Measurements from ENCODE around the gene SNRPA1.
A peak's percentile ranks its signal among the peaks of the same experiment; 100 is the strongest.

Gene SNRPA1

DNA sequence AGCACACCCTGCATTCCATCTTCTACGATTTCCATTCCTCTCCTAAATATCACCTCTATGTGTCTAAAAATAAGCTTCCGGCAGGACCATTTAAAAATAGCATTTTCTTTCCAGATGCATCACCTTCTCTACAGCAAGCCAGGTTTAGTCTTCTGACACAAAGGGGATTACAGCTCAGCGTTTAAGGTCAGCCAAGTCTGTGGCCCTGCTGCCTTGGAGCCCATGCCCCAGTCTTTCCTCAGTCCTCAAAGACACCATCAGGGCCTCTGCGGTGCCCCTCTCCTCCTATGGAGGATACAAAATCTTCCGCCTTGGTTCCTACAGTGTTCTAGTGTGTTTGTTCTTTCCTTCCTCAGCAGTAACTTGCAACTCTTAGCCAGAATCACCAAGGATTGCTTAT is 21.5 kb downstream of the SNRPA1 start:
- Histone ChIP-seq H3K4me3 (IDR thresholded peaks at IDR 0.05; ENCODE audit: insufficient read depth, low read depth, low read length) (no peak overlapping the region), H3K27ac (no peak overlapping the region), H3K9ac (no peak overlapping the region), H3K36me3 (ENCODE audit: insufficient read depth) (peaks cover 24% of the 10 kb centered on the region; the same call in 1 of the 2 replicates), H2AFZ (ENCODE audit: low read depth) (no peak overlapping the region), H3K4me1 (ENCODE audit: low read depth, poor library complexity, severe bottlenecking) (peaks cover 29% of the 10 kb centered on the region), H3K79me2 (ENCODE audit: insufficient read depth, low read depth) (peaks cover 23% of the 10 kb centered on the region; the same call in 1 of the 2 replicates), H3K4me2 (peak overlapping the region; percentile 96; the same call in 1 of the 2 replicates), H3K27me3 (ENCODE audit: insufficient read depth, low read depth) (no peaks in the 10 kb centered on the region), H4K20me1 (ENCODE audit: insufficient read depth) (no peaks in the 10 kb centered on the region)
- TF ChIP-seq, protein P1, sequence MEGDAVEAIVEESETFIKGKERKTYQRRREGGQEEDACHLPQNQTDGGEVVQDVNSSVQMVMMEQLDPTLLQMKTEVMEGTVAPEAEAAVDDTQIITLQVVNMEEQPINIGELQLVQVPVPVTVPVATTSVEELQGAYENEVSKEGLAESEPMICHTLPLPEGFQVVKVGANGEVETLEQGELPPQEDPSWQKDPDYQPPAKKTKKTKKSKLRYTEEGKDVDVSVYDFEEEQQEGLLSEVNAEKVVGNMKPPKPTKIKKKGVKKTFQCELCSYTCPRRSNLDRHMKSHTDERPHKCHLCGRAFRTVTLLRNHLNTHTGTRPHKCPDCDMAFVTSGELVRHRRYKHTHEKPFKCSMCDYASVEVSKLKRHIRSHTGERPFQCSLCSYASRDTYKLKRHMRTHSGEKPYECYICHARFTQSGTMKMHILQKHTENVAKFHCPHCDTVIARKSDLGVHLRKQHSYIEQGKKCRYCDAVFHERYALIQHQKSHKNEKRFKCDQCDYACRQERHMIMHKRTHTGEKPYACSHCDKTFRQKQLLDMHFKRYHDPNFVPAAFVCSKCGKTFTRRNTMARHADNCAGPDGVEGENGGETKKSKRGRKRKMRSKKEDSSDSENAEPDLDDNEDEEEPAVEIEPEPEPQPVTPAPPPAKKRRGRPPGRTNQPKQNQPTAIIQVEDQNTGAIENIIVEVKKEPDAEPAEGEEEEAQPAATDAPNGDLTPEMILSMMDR (conservative IDR thresholded peaks at IDR 0.05; ENCODE audit: low read depth, low read length): no peak

DNA sequence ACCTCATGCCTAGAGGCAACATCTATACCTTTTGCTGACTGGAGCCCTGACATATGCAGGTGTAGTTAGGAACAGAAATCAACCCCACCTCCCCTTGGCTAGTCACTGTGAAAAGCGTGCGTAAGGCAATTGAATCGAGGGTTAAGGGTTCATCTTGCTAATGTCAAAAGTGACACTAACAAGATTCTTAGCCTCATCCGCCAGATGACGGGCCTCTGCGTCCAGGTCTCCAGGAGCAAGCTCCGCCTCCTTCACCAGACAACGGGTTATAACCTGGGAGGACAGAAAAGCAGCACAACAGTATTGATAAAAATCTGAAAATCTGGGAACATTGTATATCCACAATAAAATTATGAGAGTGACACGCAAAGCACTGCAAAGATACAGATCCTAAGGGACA is 22.5 kb downstream of the SNRPA1 start:
- no peaks in the 10 kb centered on the region for H3K27me3 ChIP-seq (ENCODE audit: insufficient read depth, low read depth)

GRCh38 chr15:101269479-101270223 is 25.4 kb downstream of the SNRPA1 start:
- peaks cover 22% of the 10 kb centered on the region; the same call in 1 of the 2 replicates for H3K36me3 ChIP-seq (ENCODE audit: insufficient read depth)
- no peaks in the 10 kb centered on the region for H4K20me1 ChIP-seq (ENCODE audit: insufficient read depth)
- no peak overlapping the region for H3K4me2 ChIP-seq
- peaks cover 18% of the 10 kb centered on the region; the same call in 1 of the 2 replicates for H3K79me2 ChIP-seq (ENCODE audit: insufficient read depth, low read depth)
- H3K9ac ChIP-seq: no peak overlapping the region
- no peaks in the 10 kb centered on the region for H3K27me3 ChIP-seq (ENCODE audit: insufficient read depth, low read depth)
- TF ChIP-seq, protein P1 (conservative IDR thresholded peaks at IDR 0.05; ENCODE audit: low read depth, low read length): 0 out of 2 replicates have a peak, but pooled peaks have one; percentile 28
- no peak overlapping the region for H3K27ac ChIP-seq
- no peak overlapping the region for H2AFZ ChIP-seq (ENCODE audit: low read depth)
- H3K4me3 ChIP-seq (IDR thresholded peaks at IDR 0.05; ENCODE audit: insufficient read depth, low read depth, low read length): no peak overlapping the region
- H3K4me1 ChIP-seq (ENCODE audit: low read depth, poor library complexity, severe bottlenecking): peaks cover 40% of the 10 kb centered on the region

More for the DNA sequence above, 22.5 kb downstream of the SNRPA1 start:
- no peak overlapping the region for H3K9ac ChIP-seq
- no peak overlapping the region for H3K4me3 ChIP-seq (IDR thresholded peaks at IDR 0.05; ENCODE audit: insufficient read depth, low read depth, low read length)
- H3K36me3 ChIP-seq (ENCODE audit: insufficient read depth): peaks cover 24% of the 10 kb centered on the region; the same call in 1 of the 2 replicates
- H3K27ac ChIP-seq: no peak overlapping the region
- peaks cover 23% of the 10 kb centered on the region; the same call in 1 of the 2 replicates for H3K79me2 ChIP-seq (ENCODE audit: insufficient read depth, low read depth)
- no peak overlapping the region for H3K4me2 ChIP-seq
- no peaks in the 10 kb centered on the region for H4K20me1 ChIP-seq (ENCODE audit: insufficient read depth)
- no peak overlapping the region for H2AFZ ChIP-seq (ENCODE audit: low read depth)
- H3K4me1 ChIP-seq (ENCODE audit: low read depth, poor library complexity, severe bottlenecking): peaks cover 29% of the 10 kb centered on the region
- TF ChIP-seq, protein P1 (conservative IDR thresholded peaks at IDR 0.05; ENCODE audit: low read depth, low read length): no peak

DNA sequence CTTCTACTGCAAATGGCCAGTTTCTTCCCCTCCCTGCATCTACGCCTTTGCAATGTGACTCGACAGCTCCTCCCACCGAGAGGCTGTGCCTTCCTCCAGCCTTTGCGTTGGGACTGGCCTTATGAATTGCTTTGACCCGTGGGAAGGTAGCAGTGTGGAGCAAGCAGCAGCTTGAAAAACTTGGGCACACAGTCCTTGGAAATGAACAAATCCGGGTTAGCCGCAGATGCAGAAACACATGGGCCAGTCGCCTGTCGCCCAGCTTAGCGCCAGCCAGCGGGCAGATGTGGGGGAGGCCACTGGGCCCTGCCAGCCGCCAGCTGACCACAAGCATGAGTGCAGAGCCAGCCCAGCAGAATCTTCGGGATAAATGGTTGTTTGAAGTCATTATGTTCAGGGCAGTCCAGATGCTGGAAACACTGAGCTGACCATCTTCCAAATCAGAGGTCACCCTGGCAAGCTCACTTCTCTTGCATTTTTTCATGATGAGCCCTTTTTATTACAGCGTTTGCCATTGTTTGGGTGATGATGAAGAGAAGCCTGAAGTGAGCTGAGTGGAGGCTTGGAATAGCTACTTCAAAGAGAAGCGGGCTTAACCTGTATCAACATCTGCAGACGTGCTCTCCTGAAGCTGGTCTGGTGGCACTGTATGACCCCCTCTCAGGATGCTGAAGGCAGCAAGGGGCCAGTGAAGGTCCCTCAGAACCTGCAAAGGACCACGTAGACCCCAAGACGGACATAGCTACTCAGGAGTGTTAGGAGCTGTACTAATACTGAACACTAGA is 27.5 kb downstream of the SNRPA1 start:
- H3K4me2 ChIP-seq: no peak overlapping the region
- H3K79me2 ChIP-seq (ENCODE audit: insufficient read depth, low read depth): no peaks in the 10 kb centered on the region
- H3K27me3 ChIP-seq (ENCODE audit: insufficient read depth, low read depth): no peaks in the 10 kb centered on the region
- H3K36me3 ChIP-seq (ENCODE audit: insufficient read depth): peaks cover 15% of the 10 kb centered on the region; the same call in 1 of the 2 replicates
- peaks cover 43% of the 10 kb centered on the region for H3K4me1 ChIP-seq (ENCODE audit: low read depth, poor library complexity, severe bottlenecking)
- H2AFZ ChIP-seq (ENCODE audit: low read depth): no peak overlapping the region
- H3K4me3 ChIP-seq (IDR thresholded peaks at IDR 0.05; ENCODE audit: insufficient read depth, low read depth, low read length): no peak overlapping the region
- H4K20me1 ChIP-seq (ENCODE audit: insufficient read depth): no peaks in the 10 kb centered on the region
- TF ChIP-seq, protein P1 (conservative IDR thresholded peaks at IDR 0.05; ENCODE audit: low read depth, low read length): no peak
- no peak overlapping the region for H3K9ac ChIP-seq
- H3K27ac ChIP-seq: no peak overlapping the region
